HUES48 (cell line): ENCODE results near the gene IFNGR1.
A peak's percentile ranks its signal among the peaks of the same experiment; 100 is the strongest.

Experiments
- H3K27ac ChIP-seq: one replicate; pipeline ENCODE4 v1.7.0; 2013; ENCODE audit warnings: low read depth, low read length, inconsistent platforms
- H3K27me3 ChIP-seq: 2 replicates; pipeline ENCODE4 v1.6.1; 2013; ENCODE audit warnings: mild to moderate bottlenecking, low read length; ENCODE audit not compliant: control insufficient read depth, insufficient read depth
- H3K36me3 ChIP-seq: 2 replicates; pipeline ENCODE4 v1.6.1; 2013; ENCODE audit warnings: low read length; ENCODE audit not compliant: control insufficient read depth, insufficient read depth
- H3K4me1 ChIP-seq: 2 replicates; pipeline ENCODE4 v1.6.1; 2013; ENCODE audit warnings: mild to moderate bottlenecking, low read length; ENCODE audit not compliant: control insufficient read depth, insufficient read depth
- H3K4me3 ChIP-seq: 2 replicates; pipeline ENCODE4 v1.5.1; 2013; ENCODE audit warnings: mild to moderate bottlenecking, low read depth, low read length
- H3K9ac ChIP-seq: 2 replicates; pipeline ENCODE4 v1.6.1; 2013; ENCODE audit warnings: mild to moderate bottlenecking, low read depth, low read length, moderate library complexity
- H3K9me3 ChIP-seq: 2 replicates; pipeline ENCODE4 v1.6.1; 2013; ENCODE audit warnings: low read length; ENCODE audit not compliant: control insufficient read depth, insufficient read depth

IFNGR1 gene

GRCh38 chr6:137175868-137176245 lies 43.3 kb downstream of the IFNGR1 start:
- peaks cover 14% of the 10 kb centered on the region for H3K4me1 ChIP-seq
- H3K9ac ChIP-seq = no peak overlapping the region
- H3K4me3 ChIP-seq = no peak overlapping the region
- H3K27me3 ChIP-seq = no peaks in the 10 kb centered on the region
- H3K9me3 ChIP-seq = peaks cover 31% of the 10 kb centered on the region
- no peak overlapping the region for H3K27ac ChIP-seq
- no peaks in the 10 kb centered on the region for H3K36me3 ChIP-seq

GRCh38 chr6:137175157-137175867 lies 43.9 kb downstream of the IFNGR1 start:
- Histone ChIP-seq H3K4me3 (no peak overlapping the region), H3K9ac (no peak overlapping the region), H3K36me3 (no peaks in the 10 kb centered on the region), H3K9me3 (peaks cover 28% of the 10 kb centered on the region), H3K27me3 (no peaks in the 10 kb centered on the region), H3K27ac (no peak overlapping the region), H3K4me1 (peaks cover 14% of the 10 kb centered on the region)

- peaks cover 22% of the 10 kb centered on the region for H3K9me3 ChIP-seq
- H3K4me1 ChIP-seq = peaks cover 14% of the 10 kb centered on the region
- no peaks in the 10 kb centered on the region for H3K36me3 ChIP-seq
- H3K27ac ChIP-seq = no peak within 1 kb of the TSS
- 0 out of 2 replicates have a peak within 1 kb of the TSS, but pooled peaks have one; percentile 2 for H3K4me3 ChIP-seq
- no peaks in the 10 kb centered on the region for H3K27me3 ChIP-seq
- no peak within 1 kb of the TSS for H3K9ac ChIP-seq
Observed at GRCh38 chr6:137173501-137173900, 45.7 kb downstream of the IFNGR1 start, which contains the start of gene IL22RA2. IL22RA2 (minus strand) TSS chr6:137173644; CDS start chr6:137161749, 11,895 bp downstream.

GRCh38 chr6:137172734-137173431 lies 46.3 kb downstream of the IFNGR1 start:
- H3K9ac ChIP-seq = no peak overlapping the region
- no peaks in the 10 kb centered on the region for H3K27me3 ChIP-seq
- H3K4me1 ChIP-seq = peaks cover 14% of the 10 kb centered on the region
- no peaks in the 10 kb centered on the region for H3K36me3 ChIP-seq
- no peak overlapping the region for H3K27ac ChIP-seq
- 0 out of 2 replicates have a peak overlapping the region, but pooled peaks have one; percentile 2 for H3K4me3 ChIP-seq
- peaks cover 18% of the 10 kb centered on the region for H3K9me3 ChIP-seq

GRCh38 chr6:137171824-137172733 lies 47.1 kb downstream of the IFNGR1 start:
- Histone ChIP-seq H3K9me3 (peaks cover 13% of the 10 kb centered on the region), H3K4me3 (peak overlapping the region; percentile 2; the same call in 1 of the 2 replicates), H3K27ac (peak overlapping the region; percentile 46), H3K27me3 (no peaks in the 10 kb centered on the region), H3K4me1 (peaks cover 14% of the 10 kb centered on the region), H3K36me3 (no peaks in the 10 kb centered on the region), H3K9ac (no peak overlapping the region)

DNA sequence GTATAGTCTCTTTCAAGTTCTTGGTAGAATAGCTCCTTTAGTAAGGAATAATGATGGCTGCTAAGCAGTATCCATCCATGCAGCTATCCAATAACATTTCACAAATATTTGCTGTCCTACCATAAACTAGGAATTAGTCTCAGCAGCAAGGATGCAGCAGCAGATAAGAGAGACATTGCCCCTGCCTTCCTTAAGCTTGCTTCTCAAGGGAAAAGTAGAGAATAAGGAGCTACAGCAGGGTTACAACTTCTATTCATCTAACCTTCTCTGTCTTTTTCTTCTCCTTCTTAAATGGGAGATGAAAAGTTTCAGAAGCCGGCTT lies 48.2 kb downstream of the IFNGR1 start:
- Histone ChIP-seq H3K9ac (no peak overlapping the region), H3K4me3 (no peak overlapping the region), H3K27me3 (no peaks in the 10 kb centered on the region), H3K9me3 (peaks cover 13% of the 10 kb centered on the region), H3K36me3 (no peaks in the 10 kb centered on the region), H3K4me1 (peaks cover 14% of the 10 kb centered on the region), H3K27ac (no peak overlapping the region)

GRCh38 chr6:137170266-137171052 lies 48.7 kb downstream of the IFNGR1 start:
- Histone ChIP-seq H3K9me3 (peaks cover 16% of the 10 kb centered on the region), H3K27me3 (no peaks in the 10 kb centered on the region), H3K36me3 (no peaks in the 10 kb centered on the region), H3K9ac (no peak overlapping the region), H3K27ac (no peak overlapping the region), H3K4me1 (peaks cover 14% of the 10 kb centered on the region), H3K4me3 (no peak overlapping the region)

- Histone ChIP-seq H3K27me3 (no peaks in the 10 kb centered on the region), H3K36me3 (no peaks in the 10 kb centered on the region), H3K4me3 (no peak overlapping the region), H3K27ac (no peak overlapping the region), H3K9me3 (peaks cover 41% of the 10 kb centered on the region), H3K9ac (no peak overlapping the region), H3K4me1 (peaks cover 14% of the 10 kb centered on the region)
Observed at GRCh38 chr6:137167702-137168377, 51.3 kb downstream of the IFNGR1 start.

DNA sequence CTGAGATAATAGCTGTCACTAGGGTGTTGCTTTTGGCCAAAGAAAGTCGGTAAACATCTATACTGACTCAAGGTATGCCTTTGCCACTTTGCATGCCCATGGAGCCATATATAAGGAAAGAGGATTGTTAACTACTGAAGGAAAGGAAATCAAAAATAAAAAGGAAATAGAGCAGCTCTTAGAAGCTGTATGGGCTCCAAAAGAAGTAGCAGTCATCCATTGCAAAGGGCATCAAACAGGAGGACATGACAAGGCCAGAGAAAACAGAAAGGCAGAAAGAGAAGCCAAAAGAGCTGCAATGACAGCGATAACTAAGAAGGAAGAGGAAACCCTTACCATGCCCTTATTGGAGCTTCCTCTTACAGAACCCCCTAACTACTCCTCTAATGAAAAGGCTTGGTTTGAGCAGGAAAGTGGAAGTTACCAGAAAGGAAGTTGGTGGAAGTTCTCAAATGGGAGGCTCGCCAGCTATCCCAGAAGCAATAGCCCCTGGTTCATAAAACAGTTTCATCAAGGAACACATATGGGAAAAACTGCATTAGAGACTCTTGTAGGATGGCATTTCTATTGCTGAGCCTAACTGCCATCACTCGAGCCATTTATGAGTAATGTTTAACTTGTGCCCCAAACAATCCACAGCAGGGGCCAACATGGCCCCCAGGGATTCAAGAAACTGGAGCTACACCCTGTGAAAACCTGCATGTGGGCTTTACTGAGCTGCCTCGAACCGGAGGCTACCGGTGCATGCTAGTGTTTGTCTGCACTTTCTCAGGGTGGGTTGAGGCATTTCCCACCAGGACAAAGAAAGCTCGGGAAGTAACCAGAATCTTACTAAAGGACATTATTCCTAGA lies 52.7 kb downstream of the IFNGR1 start:
- Histone ChIP-seq H3K9me3 (peaks cover 54% of the 10 kb centered on the region), H3K27me3 (no peaks in the 10 kb centered on the region), H3K4me1 (peaks cover 1% of the 10 kb centered on the region), H3K36me3 (no peaks in the 10 kb centered on the region), H3K27ac (no peak overlapping the region), H3K9ac (no peak overlapping the region), H3K4me3 (no peak overlapping the region)
